ENCODE results near the gene CUL1. TPM values are rescaled to one million over a fixed set of nuclear protein-coding genes. Genes with fewer than 3 reads are reported as not detected.

Gene CUL1
- total RNA-seq, 1 donor from 2014 or later = 56.9 TPM

- peaks cover 86% of the 10 kb centered on the region for H3K4me1 Mint-ChIP-seq
- CTCF ChIA-PET = no interaction called here
- H3K27me3 Mint-ChIP-seq = no peaks in the 10 kb centered on the region
- H3K9me3 Mint-ChIP-seq = no peaks in the 10 kb centered on the region
- ATAC-seq (ENCODE audit: low read depth) (no peak), DNase-seq (no peak)
- TF ChIP-seq, protein P1, sequence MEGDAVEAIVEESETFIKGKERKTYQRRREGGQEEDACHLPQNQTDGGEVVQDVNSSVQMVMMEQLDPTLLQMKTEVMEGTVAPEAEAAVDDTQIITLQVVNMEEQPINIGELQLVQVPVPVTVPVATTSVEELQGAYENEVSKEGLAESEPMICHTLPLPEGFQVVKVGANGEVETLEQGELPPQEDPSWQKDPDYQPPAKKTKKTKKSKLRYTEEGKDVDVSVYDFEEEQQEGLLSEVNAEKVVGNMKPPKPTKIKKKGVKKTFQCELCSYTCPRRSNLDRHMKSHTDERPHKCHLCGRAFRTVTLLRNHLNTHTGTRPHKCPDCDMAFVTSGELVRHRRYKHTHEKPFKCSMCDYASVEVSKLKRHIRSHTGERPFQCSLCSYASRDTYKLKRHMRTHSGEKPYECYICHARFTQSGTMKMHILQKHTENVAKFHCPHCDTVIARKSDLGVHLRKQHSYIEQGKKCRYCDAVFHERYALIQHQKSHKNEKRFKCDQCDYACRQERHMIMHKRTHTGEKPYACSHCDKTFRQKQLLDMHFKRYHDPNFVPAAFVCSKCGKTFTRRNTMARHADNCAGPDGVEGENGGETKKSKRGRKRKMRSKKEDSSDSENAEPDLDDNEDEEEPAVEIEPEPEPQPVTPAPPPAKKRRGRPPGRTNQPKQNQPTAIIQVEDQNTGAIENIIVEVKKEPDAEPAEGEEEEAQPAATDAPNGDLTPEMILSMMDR (IDR thresholded peaks at IDR 0.05) = no peak
- POLR2A ChIA-PET = no interaction called here
- H3K27ac Mint-ChIP-seq = no peak overlapping the region
- intact Hi-C loops (cut with micrococcal nuclease) = no loop called here
- no peak overlapping the region for H3K4me3 Mint-ChIP-seq
- H3K36me3 Mint-ChIP-seq (ENCODE audit: low read depth) = peaks cover 12% of the 10 kb centered on the region
These were observed 15.8 kb downstream of the CUL1 start for GRCh38 chr7:148714498-148714897.

- DNase-seq (no peak), ATAC-seq (ENCODE audit: low read depth) (no peak)
- Mint-ChIP-seq H3K4me1 (peaks cover 86% of the 10 kb centered on the region), H3K27me3 (no peaks in the 10 kb centered on the region), H3K27ac (no peak overlapping the region), H3K9me3 (no peaks in the 10 kb centered on the region), H3K36me3 (ENCODE audit: low read depth) (peaks cover 12% of the 10 kb centered on the region), H3K4me3 (no peak overlapping the region)
- TF ChIP-seq, protein P1 (IDR thresholded peaks at IDR 0.05) = no peak
- intact Hi-C loops (cut with micrococcal nuclease) = no loop called here
- ChIA-PET CTCF (no interaction called here), POLR2A (no interaction called here)
These were observed 16.3 kb downstream of the CUL1 start for GRCh38 chr7:148715027-148715426.

DNA sequence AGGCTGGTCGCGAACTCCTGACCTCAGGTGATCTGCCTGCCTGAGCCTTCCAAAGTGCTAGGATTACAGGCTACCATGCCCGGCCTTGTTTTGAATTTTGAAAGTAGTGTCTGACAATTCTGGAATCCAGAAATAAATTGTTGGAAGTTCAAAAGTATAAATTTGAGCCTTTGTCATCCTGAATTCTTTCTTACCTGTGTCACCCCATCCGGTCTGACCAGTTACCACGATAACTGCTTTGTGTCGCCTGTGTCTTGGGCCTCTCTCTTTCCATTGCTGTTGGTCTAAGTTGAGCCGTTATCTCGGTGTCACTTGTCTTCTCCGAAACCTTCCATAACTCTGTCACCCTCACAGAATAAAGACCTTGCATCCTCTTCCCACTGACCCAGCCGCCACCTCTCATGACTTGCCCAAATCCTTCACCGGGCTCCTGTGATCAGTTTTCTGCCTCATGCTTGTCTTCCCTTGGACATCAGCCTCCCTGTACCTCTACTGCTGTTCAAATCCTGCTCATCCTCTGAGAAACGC, 18.6 kb downstream of the CUL1 start:
- Mint-ChIP-seq H3K9me3 (no peaks in the 10 kb centered on the region), H3K27ac (no peak overlapping the region), H3K27me3 (no peaks in the 10 kb centered on the region), H3K36me3 (ENCODE audit: low read depth) (peaks cover 16% of the 10 kb centered on the region), H3K4me1 (peaks cover 84% of the 10 kb centered on the region), H3K4me3 (no peak overlapping the region)
- no peak for DNase-seq
- ChIA-PET POLR2A (no interaction called here), CTCF (no interaction called here)
- no peak for ATAC-seq (ENCODE audit: low read depth)
- TF ChIP-seq, protein P1 (IDR thresholded peaks at IDR 0.05) = no peak
- intact Hi-C loops (cut with micrococcal nuclease) = no loop called here

DNA sequence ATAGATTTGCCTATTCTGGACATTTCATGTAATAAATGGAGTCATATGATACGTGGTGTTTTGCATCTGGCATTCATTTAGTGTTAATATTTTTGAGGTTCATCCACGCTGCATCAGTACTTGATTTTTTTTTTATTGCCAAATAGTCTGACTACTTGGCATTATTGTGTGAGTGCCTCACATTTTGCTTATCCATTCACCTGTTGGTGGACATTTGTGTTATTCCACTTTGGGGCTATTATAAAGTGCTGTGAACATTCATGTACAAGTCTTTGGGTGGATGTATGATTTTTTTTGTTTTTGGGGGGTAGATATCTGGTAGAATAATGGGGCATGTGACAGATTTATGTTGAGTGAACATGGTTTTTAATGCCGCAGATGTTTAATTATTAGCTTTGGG, 19.7 kb downstream of the CUL1 start:
- peaks cover 18% of the 10 kb centered on the region for H3K36me3 Mint-ChIP-seq (ENCODE audit: low read depth)
- TF ChIP-seq, protein P1 (IDR thresholded peaks at IDR 0.05) = no peak
- no peaks in the 10 kb centered on the region for H3K9me3 Mint-ChIP-seq
- no peak for ATAC-seq (ENCODE audit: low read depth)
- intact Hi-C loops (cut with micrococcal nuclease) = no loop called here
- no peaks in the 10 kb centered on the region for H3K27me3 Mint-ChIP-seq
- no peak for DNase-seq
- CTCF ChIA-PET = no interaction called here
- peaks cover 83% of the 10 kb centered on the region for H3K4me1 Mint-ChIP-seq
- POLR2A ChIA-PET = no interaction called here
- no peak overlapping the region for H3K27ac Mint-ChIP-seq
- no peak overlapping the region for H3K4me3 Mint-ChIP-seq

DNA sequence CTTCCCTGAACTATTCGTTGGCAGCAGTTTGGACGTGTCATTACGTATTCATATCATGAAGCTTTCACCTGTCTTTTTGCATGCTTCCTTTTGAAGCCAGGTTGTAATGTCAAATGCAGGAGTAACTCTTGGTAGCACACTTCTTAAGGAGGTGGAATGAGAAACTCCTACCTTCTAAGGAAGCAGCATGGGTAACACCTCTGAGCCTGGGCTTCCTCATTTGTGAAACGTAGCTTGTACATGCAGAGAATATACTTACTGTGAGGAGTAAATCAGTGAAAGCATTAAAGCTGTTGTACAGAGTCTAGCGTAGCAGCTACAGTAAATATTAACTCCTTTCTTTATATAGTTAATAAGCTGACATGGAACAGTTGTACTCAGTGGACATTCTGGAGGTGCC, 21.1 kb downstream of the CUL1 start:
- no peak for ATAC-seq (ENCODE audit: low read depth)

More for the DNA sequence above, 21.1 kb downstream of the CUL1 start:
- no peaks in the 10 kb centered on the region for H3K27me3 Mint-ChIP-seq
- TF ChIP-seq, protein P1 (IDR thresholded peaks at IDR 0.05) = no peak
- H3K36me3 Mint-ChIP-seq (ENCODE audit: low read depth) = peaks cover 16% of the 10 kb centered on the region
- ChIA-PET CTCF (no interaction called here), POLR2A (interaction anchor here (1.1 to 1.2 kb wide), 2 partner anchors 11 to 243 kb away, joined by 3 read pairs; no protein-coding TSS in a partner anchor)
- no peak for DNase-seq
- H3K9me3 Mint-ChIP-seq = no peaks in the 10 kb centered on the region
- no peak overlapping the region for H3K27ac Mint-ChIP-seq
- H3K4me3 Mint-ChIP-seq = no peak overlapping the region
- intact Hi-C loops (cut with micrococcal nuclease) = loop anchor here (2.0 kb wide), 1 partner anchor 19 kb away; no protein-coding TSS in a partner anchor
- H3K4me1 Mint-ChIP-seq = peaks cover 87% of the 10 kb centered on the region

Measured in activated B cell treated with CpG ODN at 0.5 μM for 24 hours (primary cell).